Osteoblast (primary cell): ENCODE measurements around the gene SLC16A9. TPM values are rescaled to one million over a fixed set of nuclear protein-coding genes. Genes with fewer than 3 reads are reported as not detected.

Source experiments
- DNase-seq: peaks from one replicate; pipeline ENCODE4 v3.0.0; 2011; ENCODE audit warnings: low spot score, mixed read lengths; ENCODE audit not compliant: insufficient read length; ENCODE audit errors: missing footprints
- H2AFZ ChIP-seq: 2 replicates; pipeline ENCODE4 v1.6.0; 2011; ENCODE audit warnings: mild to moderate bottlenecking, low read length
- H3K27ac ChIP-seq: 2 replicates; pipeline ENCODE4 v1.5.1; 2011; ENCODE audit warnings: mild to moderate bottlenecking, low read depth, low read length, moderate library complexity
- H3K27me3 ChIP-seq: 2 replicates; pipeline ENCODE4 v1.6.0; 2012; ENCODE audit warnings: mild to moderate bottlenecking, control low read depth, inconsistent platforms, low read length, moderate library complexity; ENCODE audit not compliant: insufficient read depth
- H3K36me3 ChIP-seq: 2 replicates; pipeline ENCODE4 v1.5.1; 2011; ENCODE audit warnings: mild to moderate bottlenecking, low read length, control low read depth, moderate library complexity; ENCODE audit not compliant: insufficient read depth
- H3K4me1 ChIP-seq: 2 replicates; pipeline ENCODE4 v1.5.1; 2011; ENCODE audit warnings: mild to moderate bottlenecking, low read length, control low read depth, moderate library complexity; ENCODE audit not compliant: insufficient read depth
- H3K4me2 ChIP-seq: 2 replicates; pipeline ENCODE4 v1.6.0; 2011; ENCODE audit warnings: mild to moderate bottlenecking, low read length; ENCODE audit not compliant: insufficient read depth
- H3K4me3 ChIP-seq: fragments of 200-600 bp; sonication (generic); 3 replicates; pipeline ENCODE4 v1.5.1; 2012; ENCODE audit warnings: mild to moderate bottlenecking, low read length, inconsistent platforms; ENCODE audit not compliant: insufficient read depth
- H3K79me2 ChIP-seq: 2 replicates; pipeline ENCODE4 v1.6.0; 2012; ENCODE audit warnings: mild to moderate bottlenecking, low read length, control low read depth, inconsistent platforms; ENCODE audit not compliant: insufficient read depth
- H3K9me3 ChIP-seq: 2 replicates; pipeline ENCODE4 v1.5.1; 2011; ENCODE audit warnings: low read depth, low read length, control low read depth
- H4K20me1 ChIP-seq: 2 replicates; pipeline ENCODE4 v1.6.0; 2012; ENCODE audit warnings: mild to moderate bottlenecking, low read length, control low read depth; ENCODE audit not compliant: insufficient read depth
- CTCF ChIP-seq: IDR thresholded peaks from 2 replicates; pipeline ENCODE4 v1.5.1; 2011; ENCODE audit warnings: mild to moderate bottlenecking, low read depth, low read length, moderate library complexity; ENCODE audit errors: extremely low read depth
- total RNA-seq: library from RNA; depleted of rRNA; stranded (reverse); fragments of >200 nt; gene quantifications from 2 replicates; pipeline ENCODE4 v1.2.3, GENCODE V29; 2012

The SLC16A9 gene
- total RNA-seq, 1 donor, result 0.72 TPM

- H3K4me1 ChIP-seq, result no peaks in the 10 kb centered on the region
These were observed 8.9 kb downstream of the SLC16A9 start for GRCh38 chr10:59700709-59701108.

GRCh38 chr10:59698326-59698725 is 11.3 kb downstream of the SLC16A9 start:
- no peak overlapping the region for H3K4me2 ChIP-seq
- no peaks in the 10 kb centered on the region for H3K4me1 ChIP-seq

More at GRCh38 chr10:59700709-59701108, 8.9 kb downstream of the SLC16A9 start:
- Histone ChIP-seq H3K4me3 (no peak overlapping the region), H3K4me2 (no peak overlapping the region), H3K79me2 (no peaks in the 10 kb centered on the region), H4K20me1 (no peaks in the 10 kb centered on the region), H2AFZ (no peak overlapping the region), H3K36me3 (no peaks in the 10 kb centered on the region), H3K27me3 (peaks cover 3% of the 10 kb centered on the region), H3K9me3 (no peaks in the 10 kb centered on the region), H3K27ac (no peak overlapping the region)
- TF ChIP-seq CTCF, result no peak
- DNase-seq, result no peak

GRCh38 chr10:59695637-59696036 is 14.0 kb downstream of the SLC16A9 start:
- no peaks in the 10 kb centered on the region for H3K36me3 ChIP-seq
- no peak overlapping the region for H3K4me2 ChIP-seq
- H3K4me3 ChIP-seq, result no peak overlapping the region
- no peak overlapping the region for H3K27ac ChIP-seq
- peaks cover 3% of the 10 kb centered on the region for H3K27me3 ChIP-seq
- H3K9me3 ChIP-seq, result no peaks in the 10 kb centered on the region
- no peak for TF ChIP-seq CTCF
- no peak overlapping the region for H2AFZ ChIP-seq
- H3K4me1 ChIP-seq, result no peaks in the 10 kb centered on the region
- no peaks in the 10 kb centered on the region for H3K79me2 ChIP-seq
- no peak for DNase-seq
- H4K20me1 ChIP-seq, result no peaks in the 10 kb centered on the region

More at GRCh38 chr10:59698326-59698725, 11.3 kb downstream of the SLC16A9 start:
- no peak overlapping the region for H2AFZ ChIP-seq
- H3K27ac ChIP-seq, result no peak overlapping the region
- H3K36me3 ChIP-seq, result no peaks in the 10 kb centered on the region
- DNase-seq, result no peak
- H3K9me3 ChIP-seq, result no peaks in the 10 kb centered on the region
- H4K20me1 ChIP-seq, result no peaks in the 10 kb centered on the region
- peaks cover 3% of the 10 kb centered on the region for H3K27me3 ChIP-seq
- no peaks in the 10 kb centered on the region for H3K79me2 ChIP-seq
- H3K4me3 ChIP-seq, result no peak overlapping the region
- TF ChIP-seq CTCF, result no peak

GRCh38 chr10:59694936-59695335 is 14.7 kb downstream of the SLC16A9 start:
- H4K20me1 ChIP-seq, result no peaks in the 10 kb centered on the region
- H3K4me2 ChIP-seq, result no peak overlapping the region
- H3K36me3 ChIP-seq, result no peaks in the 10 kb centered on the region
- no peak overlapping the region for H3K4me3 ChIP-seq
- H3K79me2 ChIP-seq, result no peaks in the 10 kb centered on the region
- H3K27me3 ChIP-seq, result peaks cover 3% of the 10 kb centered on the region
- no peak for DNase-seq
- no peak overlapping the region for H2AFZ ChIP-seq
- TF ChIP-seq CTCF, result no peak
- H3K27ac ChIP-seq, result no peak overlapping the region
- no peaks in the 10 kb centered on the region for H3K4me1 ChIP-seq
- no peaks in the 10 kb centered on the region for H3K9me3 ChIP-seq
